ENCODE data around the gene DNM3. TPM values are rescaled to one million over a fixed set of nuclear protein-coding genes. Genes with fewer than 3 reads are reported as not detected.

The DNM3 gene
- polyA plus RNA-seq, 4 donors: 4.3 to 5.7 (median 5.0) TPM

GRCh38 chr1:172255223-172255560 lies 413.9 kb downstream of the DNM3 start:
- DNase-seq (ENCODE audit: low read depth in 4 of 4, low spot score in 3 of 4): no peak

- DNase-seq (ENCODE audit: low read depth in 4 of 4, low spot score in 3 of 4): no peak
These were observed 424.6 kb downstream of the DNM3 start for GRCh38 chr1:172265905-172266304.

GRCh38 chr1:172266528-172267174 lies 425.4 kb downstream of the DNM3 start:
- no peak for DNase-seq (ENCODE audit: low read depth in 4 of 4, low spot score in 3 of 4)

GRCh38 chr1:172268237-172268636 lies 426.9 kb downstream of the DNM3 start:
- no peak for DNase-seq (ENCODE audit: low read depth in 4 of 4, low spot score in 3 of 4)

- no peak for DNase-seq (ENCODE audit: low read depth in 4 of 4, low spot score in 3 of 4)
These were observed 427.8 kb downstream of the DNM3 start for GRCh38 chr1:172269084-172269483.

GRCh38 chr1:172269644-172270043 lies 428.3 kb downstream of the DNM3 start:
- no peak for DNase-seq (ENCODE audit: low read depth in 4 of 4, low spot score in 3 of 4)

- DNase-seq (ENCODE audit: low read depth in 4 of 4, low spot score in 3 of 4): peak in 1 of 4 donors; percentile 6
These were observed 429.3 kb downstream of the DNM3 start for GRCh38 chr1:172270605-172271004.

- no peak for DNase-seq (ENCODE audit: low read depth in 4 of 4, low spot score in 3 of 4)
These were observed 430.8 kb downstream of the DNM3 start for GRCh38 chr1:172272087-172272486.

- DNase-seq (ENCODE audit: low read depth in 4 of 4, low spot score in 3 of 4): no peak
These were observed 432.5 kb downstream of the DNM3 start for GRCh38 chr1:172273647-172274396.

- no peak for DNase-seq (ENCODE audit: low read depth in 4 of 4, low spot score in 3 of 4)
These were observed 434.2 kb downstream of the DNM3 start for GRCh38 chr1:172275478-172275877.

- no peak for DNase-seq (ENCODE audit: low read depth in 4 of 4, low spot score in 3 of 4)
These were observed 435.0 kb downstream of the DNM3 start for GRCh38 chr1:172276120-172276818.

- no peak for DNase-seq (ENCODE audit: low read depth in 4 of 4, low spot score in 3 of 4)
These were observed 436.0 kb downstream of the DNM3 start for GRCh38 chr1:172277275-172277674.

- DNase-seq (ENCODE audit: low read depth in 4 of 4, low spot score in 3 of 4): no peak
These were observed 436.7 kb downstream of the DNM3 start for GRCh38 chr1:172277989-172278388.

GRCh38 chr1:172278478-172278877 lies 437.2 kb downstream of the DNM3 start:
- no peak for DNase-seq (ENCODE audit: low read depth in 4 of 4, low spot score in 3 of 4)

GRCh38 chr1:172279939-172280636 lies 438.8 kb downstream of the DNM3 start:
- no peak for DNase-seq (ENCODE audit: low read depth in 4 of 4, low spot score in 3 of 4)

GRCh38 chr1:172283766-172284165 lies 442.5 kb downstream of the DNM3 start:
- DNase-seq (ENCODE audit: low read depth in 4 of 4, low spot score in 3 of 4): no peak

GRCh38 chr1:172286629-172287076 lies 445.4 kb downstream of the DNM3 start:
- DNase-seq (ENCODE audit: low read depth in 4 of 4, low spot score in 3 of 4): no peak

GRCh38 chr1:172287208-172287607 lies 445.9 kb downstream of the DNM3 start:
- DNase-seq (ENCODE audit: low read depth in 4 of 4, low spot score in 3 of 4): no peak

GRCh38 chr1:172288581-172288980 lies 447.3 kb downstream of the DNM3 start:
- no peak for DNase-seq (ENCODE audit: low read depth in 4 of 4, low spot score in 3 of 4)

GRCh38 chr1:172289448-172289847 lies 448.1 kb downstream of the DNM3 start:
- DNase-seq (ENCODE audit: low read depth in 4 of 4, low spot score in 3 of 4): no peak

- no peak for DNase-seq (ENCODE audit: low read depth in 4 of 4, low spot score in 3 of 4)
These were observed 451.5 kb downstream of the DNM3 start for GRCh38 chr1:172292840-172293239.
